Stimulated activated CD8-positive, alpha-beta memory T cell treated with anti-CD3 and anti-CD28 coated beads, Interleukin-4, amount 100 ng/mL, for 1 hour (primary cell): Measurements from ENCODE around the gene ETV4.

ENCODE experiments used
- DNase-seq, 2 donors: peaks; one replicate each; pipeline ENCODE4 v3.0.0-alpha.2; 2020; ENCODE audit warnings: low read depth in 2 of 2, low spot score in 1 of 2

The ETV4 gene

DNA sequence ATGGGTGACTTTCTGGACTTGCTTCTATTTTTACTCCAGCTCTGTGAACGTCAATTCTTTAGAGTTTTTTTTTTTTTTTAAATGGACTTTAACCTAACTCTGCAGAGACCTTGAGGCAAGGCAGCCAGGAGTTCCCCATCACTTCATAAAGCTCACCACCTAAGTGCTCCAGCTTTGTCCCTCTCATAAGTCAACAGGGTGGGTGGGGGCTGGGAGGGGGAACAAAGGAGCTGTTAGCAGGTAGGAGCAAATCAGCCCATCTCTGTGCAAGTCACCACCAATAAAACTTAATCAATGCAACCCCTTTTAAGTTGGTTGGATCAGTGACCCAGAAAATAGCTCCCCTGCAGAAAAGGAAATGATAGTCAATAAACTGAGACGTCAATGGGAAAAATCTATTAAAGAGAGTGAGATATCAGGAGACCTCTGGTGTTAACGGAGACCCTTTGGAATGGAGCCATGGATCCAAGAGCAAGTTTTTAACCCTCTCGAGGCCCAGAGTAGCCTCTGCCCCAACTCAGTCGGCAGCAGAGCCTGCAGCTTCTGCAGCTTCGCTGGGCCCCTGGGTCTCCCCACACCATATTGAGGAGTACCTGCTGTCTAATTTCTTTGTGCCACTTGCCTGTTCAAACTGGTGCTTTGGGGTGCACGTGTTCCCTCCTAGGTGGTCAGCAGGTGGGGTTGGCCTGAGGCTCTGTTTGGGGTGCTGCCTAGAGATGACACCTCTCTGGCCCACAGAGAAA lies 27.6 kb upstream of the ETV4 start:
- DNase-seq: no peak

DNA sequence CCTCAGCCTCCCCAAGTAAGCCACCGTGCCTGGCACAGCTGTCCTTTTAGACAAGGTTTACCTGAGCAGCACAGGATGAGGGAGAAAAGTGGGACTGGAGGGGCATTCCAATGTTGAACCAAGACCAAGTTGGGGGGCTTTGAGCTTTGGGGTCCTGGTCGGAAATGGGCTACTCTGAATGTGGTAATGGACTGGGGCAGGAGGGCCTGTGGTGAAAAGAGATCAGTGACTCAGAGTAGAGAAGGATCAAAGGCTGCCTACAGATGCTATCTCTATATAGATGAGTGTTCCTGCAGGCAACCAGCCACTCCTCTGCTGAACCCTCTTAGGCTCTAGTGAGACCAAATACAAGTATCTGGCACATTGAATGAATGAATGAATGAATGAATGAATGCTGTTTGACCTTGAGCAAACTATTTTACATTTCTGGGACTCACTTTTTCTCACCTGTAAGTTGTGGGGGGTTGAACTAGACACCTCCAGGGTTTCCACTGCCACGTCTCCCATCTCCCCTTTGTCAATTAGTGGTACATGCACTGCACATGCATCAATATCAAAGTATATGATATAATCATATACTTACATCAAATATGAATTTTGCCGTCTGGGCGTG lies 26.3 kb upstream of the ETV4 start:
- DNase-seq: no peak

DNA sequence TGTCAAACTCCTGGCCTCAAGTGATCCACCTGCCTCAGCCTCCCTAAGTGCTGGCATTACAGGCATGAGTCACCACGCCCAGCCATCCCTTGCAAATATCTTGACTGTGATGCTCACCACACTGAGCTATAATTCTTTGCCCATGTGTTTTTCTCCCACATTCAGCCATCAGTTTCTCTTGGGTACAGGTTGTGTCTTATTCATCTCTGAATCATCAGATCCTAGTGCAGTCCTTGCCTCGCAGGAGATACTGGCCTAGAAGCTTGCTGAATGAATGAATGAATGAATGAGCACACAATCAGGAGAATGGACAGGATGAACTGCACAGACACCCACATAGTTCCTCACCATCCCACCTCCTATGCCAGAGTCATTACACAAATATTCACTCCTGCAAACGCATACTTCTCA lies 24.4 kb upstream of the ETV4 start:
- no peak for DNase-seq

DNA sequence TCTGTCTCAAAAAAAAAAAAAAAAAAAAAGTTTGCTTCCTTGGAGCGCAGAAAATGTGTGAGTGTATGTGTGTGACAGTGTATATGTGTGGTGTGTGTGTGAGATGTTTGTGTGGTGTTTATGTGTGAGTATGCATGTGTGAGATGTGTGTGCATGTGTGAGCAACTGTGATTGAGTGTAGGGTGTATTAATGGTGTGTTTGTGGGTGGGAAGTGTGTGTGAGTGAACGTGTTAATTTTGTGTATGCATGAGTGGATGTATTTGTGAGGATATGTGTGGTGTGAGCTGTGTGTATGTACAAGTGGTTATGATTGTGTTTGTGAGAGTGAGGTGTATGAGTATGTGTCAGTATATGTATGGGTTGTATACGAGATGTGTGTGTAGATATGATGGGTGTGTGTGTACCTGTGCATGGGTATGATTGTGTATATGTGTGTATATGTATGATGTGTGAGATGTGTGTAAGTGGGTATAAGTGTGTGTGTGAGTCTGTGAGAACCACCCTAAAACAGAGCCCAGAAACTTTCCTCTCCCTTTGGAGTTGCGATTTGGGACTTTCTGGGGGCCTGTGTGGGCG lies 22.5 kb upstream of the ETV4 start:
- DNase-seq: no peak

DNA sequence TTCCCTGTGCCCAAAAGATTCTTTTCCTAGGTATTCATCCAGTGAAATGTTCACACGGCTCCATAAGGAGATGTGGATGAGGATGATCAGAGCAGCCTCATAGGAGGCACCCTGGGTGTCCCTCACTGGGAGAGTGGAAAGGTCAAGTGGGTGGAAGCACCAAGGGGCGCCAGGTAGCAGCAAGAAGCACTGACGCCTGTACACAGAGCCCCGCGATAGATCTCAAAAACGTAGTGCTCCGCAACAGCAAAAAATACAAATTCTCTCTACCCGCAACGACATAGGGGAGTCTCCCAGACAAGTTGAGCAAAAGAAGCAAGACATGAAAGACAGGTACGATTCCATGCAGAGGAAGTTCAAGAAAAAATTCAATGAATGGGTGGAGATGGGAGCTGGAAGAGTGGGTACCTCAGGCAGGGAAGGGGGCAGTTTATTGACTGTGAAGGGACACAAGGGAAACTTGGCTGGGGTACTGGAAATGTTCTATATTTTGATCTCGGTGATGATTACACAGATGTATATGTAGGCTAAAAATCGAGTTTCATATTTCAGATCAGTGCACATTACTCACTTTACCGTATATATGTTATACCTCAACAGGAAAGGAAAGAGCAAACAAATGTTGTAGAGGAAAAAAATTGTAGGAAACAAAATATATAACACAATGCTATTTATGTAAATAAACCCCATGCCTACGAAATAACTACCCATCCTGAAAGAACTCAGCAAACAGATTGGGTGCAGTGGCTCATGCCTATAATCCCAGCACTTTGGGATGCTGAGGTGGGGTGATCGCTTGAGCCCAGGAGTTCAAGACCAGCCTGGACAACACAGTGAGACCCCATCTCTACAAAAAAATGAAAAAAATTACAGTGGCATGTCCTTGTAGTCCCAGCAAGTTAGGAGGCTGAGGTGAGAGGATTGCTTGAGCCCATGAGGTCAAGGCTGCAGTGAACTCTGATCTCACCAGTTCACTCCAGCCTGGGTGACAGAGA lies 17.8 kb upstream of the ETV4 start:
- no peak for DNase-seq

DNA sequence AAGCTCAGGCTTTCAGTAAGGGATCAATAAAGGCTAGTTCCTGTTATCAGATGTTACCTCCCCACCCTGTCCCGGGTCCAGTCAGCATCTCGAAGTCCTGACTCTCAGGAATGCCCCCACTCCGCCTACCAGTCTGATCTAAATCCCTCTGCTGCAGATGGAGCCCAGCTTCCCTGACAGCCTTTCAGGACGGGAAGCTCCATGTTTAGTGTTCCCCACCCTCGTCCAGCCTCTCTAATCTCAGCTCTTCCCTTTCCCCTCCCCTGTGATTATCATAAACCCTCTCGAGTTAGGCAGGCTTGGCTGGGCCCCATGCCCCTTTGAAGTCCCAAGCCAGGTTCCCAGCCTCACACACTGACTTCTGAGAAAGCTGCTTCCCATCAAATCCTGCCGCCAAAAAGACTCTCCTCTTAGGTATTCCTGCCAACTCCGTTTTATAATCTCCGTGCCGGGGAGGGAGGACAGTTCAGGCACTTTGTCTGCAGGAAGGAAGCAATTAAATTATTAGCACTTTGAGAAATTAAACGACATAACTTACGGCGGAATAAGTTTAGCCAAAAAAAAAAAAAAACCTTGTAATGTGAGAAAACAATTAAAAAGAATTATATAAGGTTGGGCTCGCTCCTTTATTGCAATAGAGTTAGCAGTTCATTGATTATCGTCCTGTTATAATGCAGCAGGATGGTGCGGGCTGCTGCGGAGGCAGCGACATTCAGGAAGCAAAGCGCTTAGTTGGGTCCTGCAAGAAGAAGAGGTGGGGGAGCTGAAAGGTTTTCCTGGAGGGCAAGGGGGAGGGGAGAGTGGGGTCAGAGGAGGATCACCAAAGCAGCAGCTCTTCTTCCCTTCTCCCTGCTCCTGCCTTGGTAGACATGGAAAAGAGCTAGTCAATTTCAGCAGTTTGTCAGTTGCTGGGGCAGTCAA lies 16.8 kb upstream of the ETV4 start:
- no peak for DNase-seq

DNA sequence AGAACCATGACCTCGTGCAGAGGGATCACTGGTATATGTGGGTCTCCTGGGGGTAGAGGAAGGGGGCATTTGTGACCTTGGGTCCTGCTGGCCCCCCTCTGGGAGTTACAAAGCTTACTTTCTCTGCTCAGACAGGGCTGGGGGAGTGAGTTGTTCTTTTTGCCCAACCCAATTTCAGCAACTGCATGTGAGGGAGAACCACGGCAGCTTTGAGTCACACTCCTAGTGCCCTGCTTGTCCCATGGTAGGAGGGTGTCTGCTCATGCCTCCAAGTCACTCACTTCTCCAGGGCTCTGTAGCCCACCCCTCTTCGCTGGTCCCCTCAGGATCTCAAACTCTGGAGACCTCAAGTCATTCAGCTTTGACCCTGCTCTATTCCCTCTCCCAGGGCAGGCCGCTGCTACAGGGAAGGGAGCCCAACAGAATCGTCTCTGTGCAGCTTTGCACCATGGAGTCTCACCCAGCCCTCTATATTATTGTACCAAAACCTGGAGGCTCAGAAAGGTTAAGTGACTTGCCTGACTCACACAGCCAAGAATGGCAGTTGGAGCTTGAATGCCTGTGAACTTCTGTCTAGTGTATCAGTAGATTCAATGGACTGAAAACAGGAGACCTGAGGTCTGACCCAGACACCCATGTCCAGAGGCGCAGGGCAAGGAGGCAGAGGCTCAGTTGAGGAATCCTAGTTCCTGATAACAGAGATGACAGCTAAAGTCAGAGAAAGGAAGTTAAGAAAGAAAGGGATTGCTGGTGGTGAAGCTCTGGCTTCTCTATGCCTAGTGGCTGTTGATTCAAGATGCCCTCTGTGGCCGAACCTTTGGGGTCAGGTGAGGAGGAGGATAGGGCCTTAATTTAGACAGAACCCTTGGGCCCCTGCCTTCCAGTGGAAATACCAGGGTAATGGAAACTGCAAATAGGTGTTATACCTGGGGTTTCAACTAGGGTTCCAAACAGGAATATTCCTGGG lies 14.6 kb upstream of the ETV4 start:
- no peak for DNase-seq

DNA sequence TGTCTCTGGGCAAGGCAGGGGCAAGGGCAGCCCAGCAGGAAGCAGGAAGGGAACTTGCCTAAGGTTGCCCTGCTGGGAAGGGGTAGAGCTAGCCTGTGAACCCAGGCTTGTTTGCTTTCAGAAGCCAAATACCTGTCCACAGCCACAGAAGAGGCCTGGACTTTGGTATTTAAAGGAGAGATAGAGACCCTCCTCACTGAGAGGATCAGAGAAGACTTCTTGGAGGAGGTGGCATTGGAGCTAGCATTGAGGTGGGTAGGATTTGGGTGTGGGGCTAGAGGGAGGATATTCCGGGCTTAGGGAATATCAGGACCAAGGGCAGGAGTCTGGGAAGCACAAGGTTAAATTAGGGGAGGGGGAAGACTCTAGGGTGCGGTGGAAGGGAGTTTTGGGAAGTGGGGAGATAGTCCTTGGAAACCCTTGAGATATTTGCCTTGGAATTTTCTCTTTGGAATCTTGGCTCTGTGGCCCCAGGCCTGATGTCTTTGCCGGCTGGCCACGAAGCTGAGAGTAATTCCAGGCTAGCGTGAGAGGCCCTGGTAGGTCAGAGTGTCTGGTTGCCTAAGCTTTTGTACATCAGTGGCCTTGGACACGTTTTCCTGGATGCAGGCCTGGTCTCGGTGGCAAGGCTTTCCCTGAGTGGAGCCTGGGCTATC lies 13.1 kb upstream of the ETV4 start:
- no peak for DNase-seq

DNA sequence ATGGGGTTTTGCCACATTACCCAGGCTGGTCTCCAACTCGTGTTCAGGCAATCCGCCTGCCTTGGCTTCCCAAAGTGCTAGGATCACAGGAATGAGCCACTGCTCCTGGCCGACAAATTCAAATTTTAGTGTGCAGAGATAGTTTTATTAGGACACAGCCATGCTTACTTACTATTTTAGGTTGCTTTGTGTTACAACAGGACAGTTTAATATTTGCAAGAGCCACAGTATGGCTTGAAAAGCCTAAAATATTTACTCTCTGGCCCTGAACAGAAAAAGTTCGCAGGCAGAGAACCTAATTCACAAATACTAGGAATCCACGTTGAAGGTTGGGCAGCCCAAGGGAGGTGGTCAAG lies 12.6 kb upstream of the ETV4 start:
- DNase-seq: no peak

DNA sequence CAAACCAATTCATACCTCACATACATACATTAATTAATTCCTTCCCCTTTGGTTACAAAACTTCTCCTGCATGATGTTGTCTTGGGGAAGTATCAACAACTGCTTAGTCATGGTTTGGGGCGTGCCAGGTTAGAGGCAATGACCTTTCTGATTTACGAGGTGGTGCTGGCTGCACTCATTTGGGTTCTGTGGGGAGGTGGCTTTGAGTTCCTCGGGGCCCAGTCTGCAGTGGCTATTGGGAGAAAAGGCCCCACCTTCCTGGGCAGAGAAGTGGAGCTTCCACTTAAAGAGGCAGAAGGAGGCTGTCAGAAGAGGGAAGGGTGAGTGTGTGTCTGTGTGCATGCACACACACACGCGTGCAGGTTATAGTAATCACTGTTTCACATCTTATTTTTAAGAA lies 10.2 kb upstream of the ETV4 start:
- DNase-seq: no peak

DNA sequence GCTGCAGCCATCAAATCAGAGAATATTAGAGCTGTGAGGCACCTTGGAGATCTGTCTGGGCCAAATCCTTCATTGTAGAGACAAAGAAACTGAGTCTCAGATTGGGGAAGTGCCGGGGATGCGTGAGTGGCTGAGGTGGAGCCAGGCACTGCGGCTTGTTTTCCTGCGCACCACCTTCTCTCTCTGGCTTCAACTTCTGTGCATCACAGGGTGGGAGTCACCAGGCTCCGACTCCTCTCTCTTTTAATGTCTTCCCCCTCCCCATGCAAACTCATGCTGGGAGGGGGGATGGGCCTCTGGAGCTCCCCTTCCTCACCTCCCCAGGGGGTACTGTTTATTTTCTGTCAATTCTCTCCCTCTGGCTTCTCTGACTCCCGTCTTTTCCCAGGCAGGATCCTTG lies 8.7 kb upstream of the ETV4 start:
- DNase-seq: no peak

DNA sequence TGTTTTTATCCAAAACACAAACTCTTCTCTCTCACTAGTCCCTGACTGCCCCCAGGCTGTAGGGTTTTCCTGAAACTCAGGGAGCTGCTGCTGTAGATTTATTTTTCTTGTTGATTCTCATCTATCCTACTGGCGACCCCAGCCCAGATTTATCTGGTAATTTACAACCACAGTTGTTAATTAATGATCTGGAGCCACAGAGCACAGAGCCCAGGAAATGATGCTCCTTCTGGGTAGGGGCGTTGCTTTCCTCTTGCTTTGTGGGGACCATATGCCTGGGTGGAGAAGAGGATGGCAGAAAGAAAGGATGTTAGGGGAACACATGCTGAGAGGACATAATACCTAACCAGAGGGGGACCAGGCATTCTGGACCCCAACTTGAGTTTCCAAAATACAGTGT lies 7.4 kb upstream of the ETV4 start:
- no peak for DNase-seq

DNA sequence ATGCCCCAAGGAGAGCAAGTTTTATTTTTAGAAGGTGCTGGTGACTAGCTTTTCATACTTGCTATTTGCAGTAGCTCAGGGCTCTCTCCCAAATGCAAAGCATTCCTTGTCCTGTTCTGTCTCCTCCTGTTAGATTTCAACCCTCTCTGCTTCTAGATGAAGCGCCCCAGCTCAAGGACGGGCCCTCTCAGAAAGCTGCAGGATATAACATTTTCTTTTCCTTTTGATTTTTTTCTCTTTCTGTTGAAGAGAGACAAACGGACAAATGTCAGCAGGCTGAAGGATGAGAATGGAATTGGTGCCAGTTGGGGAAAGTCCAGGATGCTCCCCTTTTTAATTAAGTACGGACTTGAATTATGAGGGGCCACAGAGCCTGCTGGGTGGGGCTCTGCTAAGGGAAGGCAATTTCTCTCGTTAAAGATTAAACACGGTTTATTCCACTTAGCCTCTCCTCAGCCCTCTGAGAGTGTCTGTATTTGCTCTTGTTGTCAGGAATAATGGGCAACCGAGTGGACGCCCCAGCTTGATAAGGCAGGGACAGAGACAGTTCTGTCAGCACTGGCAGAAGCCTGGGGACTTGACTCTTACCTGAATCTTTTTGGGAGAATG lies 6.2 kb upstream of the ETV4 start:
- DNase-seq: no peak

DNA sequence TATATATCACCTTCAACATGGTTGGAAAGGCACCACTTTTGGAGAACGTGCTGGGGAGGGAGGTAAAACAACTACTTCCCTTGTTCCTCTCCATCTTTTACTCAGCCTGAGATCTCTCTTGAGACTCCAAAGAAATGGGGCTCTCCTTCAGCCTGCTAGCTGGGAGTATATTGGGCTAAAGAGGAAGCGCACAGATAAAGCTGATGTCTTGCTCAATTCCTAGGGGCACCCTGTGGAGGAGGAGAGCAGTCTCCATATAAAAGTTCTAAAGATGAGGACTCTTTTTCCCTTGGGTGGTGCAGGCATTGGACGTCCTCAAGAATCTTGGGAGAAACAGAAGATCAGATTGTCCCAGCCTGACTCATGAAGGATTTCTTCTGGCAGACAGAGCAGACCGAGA lies 4.6 kb upstream of the ETV4 start:
- no peak for DNase-seq

DNA sequence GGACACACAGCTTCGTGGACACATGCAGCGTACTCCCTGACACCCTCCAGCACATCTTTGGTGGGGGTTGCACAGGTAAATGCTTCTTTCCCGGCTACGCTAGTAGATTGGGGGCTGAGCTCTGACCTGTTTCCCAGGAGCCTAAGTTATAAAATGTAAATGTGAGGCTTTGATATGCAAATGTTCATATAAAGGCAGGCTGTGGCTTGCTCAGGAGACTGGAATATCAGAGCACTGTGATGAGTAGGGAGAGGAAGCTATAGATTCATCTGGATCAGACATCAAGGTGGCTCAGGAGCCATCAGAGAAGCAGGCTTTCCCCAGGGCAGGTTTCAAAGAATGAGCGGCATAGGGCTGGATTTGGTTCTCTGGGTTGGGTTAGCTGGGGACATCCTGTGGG lies 3.4 kb upstream of the ETV4 start:
- no peak for DNase-seq

DNA sequence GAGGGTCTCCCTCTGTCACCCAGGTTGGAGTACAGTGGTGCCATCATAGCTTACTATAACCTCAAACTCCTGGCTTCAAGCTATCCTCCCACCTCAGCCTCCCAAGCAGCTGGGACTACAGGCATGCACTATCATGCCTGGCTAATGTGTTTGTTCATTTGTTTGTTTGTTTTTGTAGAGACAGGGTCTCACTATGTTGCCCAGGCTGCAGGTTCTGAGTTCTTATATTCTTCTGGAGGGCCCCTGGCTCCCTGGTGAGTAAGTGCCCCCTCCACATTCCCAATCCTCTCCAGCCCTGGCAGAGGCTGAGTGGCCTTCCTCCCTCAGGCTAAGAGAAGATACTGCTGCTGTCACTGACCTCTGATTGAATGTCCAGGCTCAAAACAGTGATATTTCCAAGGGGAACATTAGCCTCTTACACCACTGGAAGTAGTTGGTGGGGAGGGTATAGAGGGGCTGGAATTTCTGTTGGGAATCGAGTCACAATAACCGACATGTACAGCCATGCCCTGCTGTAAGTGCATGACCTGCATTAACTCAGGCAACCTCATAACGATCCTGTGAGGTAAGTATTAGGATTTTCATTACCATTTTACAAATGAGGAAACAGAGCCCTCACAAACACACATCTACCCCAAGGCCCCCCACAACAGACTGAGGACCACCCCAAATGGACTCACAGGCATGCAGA lies 2.7 kb upstream of the ETV4 start:
- DNase-seq: no peak

DNA sequence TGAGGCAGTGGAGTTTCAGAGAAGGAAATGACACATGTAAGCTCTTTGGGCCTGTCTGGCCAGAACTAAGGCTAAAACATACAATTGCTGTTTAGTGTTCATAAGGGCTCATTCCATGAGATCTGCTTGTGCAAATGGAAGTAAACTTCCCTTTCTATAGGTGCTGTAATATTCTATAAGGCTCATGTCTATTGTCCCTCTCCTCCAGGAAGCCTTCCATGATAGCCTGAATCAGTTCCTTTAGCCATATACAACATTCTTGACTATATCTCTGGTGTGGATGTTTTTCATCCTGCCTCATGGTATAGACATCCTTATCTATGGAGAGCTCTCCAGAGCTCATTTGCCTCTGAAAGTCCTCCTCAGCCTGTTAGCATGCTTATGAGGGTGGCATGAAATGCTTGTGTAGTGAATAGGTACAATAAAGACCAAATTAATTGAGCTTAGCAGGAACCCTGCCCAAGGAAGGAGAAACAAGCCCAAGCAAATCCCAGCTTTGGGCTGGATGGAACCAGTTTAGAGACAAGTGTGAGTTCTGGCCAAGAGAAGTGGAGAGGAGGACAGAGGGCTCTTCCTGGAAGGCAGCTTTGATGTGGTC lies 1.6 kb upstream of the ETV4 start:
- DNase-seq: no peak

DNA sequence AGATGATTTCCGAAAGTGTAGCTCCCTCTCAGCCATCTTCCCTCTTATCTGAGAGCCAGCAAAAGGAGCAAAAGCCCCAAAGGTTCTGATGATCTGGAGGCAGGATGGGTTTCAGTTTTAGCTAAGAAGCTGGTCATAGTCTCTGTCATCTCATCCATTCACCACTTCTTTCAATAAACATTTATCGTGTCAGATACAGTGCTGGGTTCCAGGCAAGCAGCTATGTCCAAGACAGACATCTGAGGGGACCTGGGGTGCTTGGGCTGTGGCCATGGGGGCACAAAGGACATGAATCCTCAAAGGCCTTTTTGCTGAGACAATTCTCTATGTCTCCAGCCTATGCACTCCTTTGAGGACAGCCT lies 1.0 kb upstream of the ETV4 start:
- no peak for DNase-seq
